ENCODE results near the gene ADCY10.

ADCY10 gene

DNA sequence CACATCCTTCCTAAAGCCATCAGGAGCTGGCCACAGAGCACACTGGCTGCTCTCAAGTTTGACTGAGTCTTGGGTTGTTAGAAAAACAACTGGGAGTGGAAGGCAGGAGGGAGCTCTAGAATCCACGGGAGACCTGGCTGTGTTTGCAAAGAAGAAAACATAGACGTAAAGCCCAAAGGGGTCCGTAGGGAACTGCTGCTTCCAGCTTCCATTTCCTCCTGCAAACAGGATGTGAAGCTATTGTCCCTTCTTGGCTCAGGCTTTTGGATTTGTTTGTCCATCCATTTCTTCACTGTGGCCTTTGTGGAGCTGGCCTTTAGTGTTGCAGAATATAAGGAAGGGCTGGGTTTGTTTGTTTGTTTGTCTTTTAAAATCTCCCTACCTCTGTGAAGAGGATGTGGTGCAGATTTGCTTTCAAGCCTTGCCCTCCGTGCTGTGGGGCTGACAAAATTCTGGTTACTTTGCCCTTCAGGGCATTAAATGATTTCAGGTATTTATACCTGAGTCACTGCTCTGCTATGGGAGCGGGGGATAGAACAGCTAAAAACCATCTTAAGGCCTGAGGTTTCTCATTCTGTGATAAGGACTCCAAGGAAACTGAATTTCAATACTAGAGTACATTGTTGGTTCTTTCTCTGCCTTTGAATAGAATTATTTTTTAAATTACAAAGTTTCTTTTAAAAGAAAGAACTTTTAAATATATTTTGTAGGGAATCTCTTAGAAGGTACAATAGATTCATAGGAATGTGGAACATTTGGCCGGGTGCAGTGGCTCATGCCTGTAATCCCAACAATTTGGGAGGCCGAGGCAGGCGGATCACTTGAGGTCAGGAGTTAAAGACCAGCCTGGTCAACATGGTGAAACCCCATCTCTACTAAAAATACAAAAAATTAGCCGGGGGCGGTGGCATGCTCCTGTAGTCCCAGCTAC lies 117.9 kb downstream of the ADCY10 start:
- no peak for DNase-seq (ENCODE audit: low read depth)
- no peak overlapping the region for H3K4me3 ChIP-seq (ENCODE audit: control insufficient read depth, low read depth, low read length)

DNA sequence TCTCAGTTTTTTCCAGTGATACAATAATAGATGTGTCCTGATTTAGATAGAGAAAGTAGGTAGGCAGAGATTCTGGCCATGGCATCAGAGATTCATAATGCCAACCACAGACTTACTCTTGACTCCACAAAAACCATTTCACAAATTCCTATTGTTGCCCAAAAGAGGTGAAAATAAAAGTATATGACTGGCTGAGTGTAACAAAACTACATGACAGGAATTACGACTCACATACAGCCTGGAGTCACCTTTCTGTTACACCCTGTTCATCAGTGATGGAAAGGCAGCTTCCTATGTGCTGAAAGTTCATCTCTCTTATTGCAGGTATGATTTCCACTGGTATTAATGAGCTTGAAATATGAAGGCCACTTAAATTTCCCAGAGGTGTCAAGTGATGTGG lies 119.9 kb downstream of the ADCY10 start:
- no peak overlapping the region for H3K4me3 ChIP-seq (ENCODE audit: control insufficient read depth, low read depth, low read length)
- DNase-seq (ENCODE audit: low read depth): no peak
- TF ChIP-seq, protein P1, sequence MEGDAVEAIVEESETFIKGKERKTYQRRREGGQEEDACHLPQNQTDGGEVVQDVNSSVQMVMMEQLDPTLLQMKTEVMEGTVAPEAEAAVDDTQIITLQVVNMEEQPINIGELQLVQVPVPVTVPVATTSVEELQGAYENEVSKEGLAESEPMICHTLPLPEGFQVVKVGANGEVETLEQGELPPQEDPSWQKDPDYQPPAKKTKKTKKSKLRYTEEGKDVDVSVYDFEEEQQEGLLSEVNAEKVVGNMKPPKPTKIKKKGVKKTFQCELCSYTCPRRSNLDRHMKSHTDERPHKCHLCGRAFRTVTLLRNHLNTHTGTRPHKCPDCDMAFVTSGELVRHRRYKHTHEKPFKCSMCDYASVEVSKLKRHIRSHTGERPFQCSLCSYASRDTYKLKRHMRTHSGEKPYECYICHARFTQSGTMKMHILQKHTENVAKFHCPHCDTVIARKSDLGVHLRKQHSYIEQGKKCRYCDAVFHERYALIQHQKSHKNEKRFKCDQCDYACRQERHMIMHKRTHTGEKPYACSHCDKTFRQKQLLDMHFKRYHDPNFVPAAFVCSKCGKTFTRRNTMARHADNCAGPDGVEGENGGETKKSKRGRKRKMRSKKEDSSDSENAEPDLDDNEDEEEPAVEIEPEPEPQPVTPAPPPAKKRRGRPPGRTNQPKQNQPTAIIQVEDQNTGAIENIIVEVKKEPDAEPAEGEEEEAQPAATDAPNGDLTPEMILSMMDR (IDR thresholded peaks at IDR 0.05; ENCODE audit: control insufficient read depth, insufficient read depth, low read depth, low read length, missing control alignments): no peak

More for the DNA sequence above, 117.9 kb downstream of the ADCY10 start:
- TF ChIP-seq, protein P1 (IDR thresholded peaks at IDR 0.05; ENCODE audit: control insufficient read depth, insufficient read depth, low read depth, low read length, missing control alignments): no peak

DNA sequence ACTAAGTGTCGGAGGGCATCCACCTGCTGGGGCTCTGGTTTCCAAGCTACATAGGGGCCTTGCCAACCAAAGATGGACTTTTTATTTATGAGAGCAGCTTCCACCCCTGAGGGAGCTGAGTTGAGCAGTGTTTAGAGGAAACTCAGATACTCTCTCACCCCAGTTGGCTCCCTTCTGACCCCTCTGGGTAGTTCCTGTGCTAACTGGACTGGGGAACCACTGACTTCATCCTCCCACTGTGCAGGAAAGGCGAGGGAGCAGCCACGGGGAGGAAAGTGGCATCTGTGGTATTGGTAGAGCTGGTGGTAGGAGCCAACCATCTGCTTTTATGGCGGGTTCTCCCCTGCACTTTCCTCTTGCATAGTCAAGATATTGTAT lies 121.8 kb downstream of the ADCY10 start:
- no peak for DNase-seq (ENCODE audit: low read depth)
- TF ChIP-seq, protein P1 (IDR thresholded peaks at IDR 0.05; ENCODE audit: control insufficient read depth, insufficient read depth, low read depth, low read length, missing control alignments): no peak
- no peak overlapping the region for H3K4me3 ChIP-seq (ENCODE audit: control insufficient read depth, low read depth, low read length)

DNA sequence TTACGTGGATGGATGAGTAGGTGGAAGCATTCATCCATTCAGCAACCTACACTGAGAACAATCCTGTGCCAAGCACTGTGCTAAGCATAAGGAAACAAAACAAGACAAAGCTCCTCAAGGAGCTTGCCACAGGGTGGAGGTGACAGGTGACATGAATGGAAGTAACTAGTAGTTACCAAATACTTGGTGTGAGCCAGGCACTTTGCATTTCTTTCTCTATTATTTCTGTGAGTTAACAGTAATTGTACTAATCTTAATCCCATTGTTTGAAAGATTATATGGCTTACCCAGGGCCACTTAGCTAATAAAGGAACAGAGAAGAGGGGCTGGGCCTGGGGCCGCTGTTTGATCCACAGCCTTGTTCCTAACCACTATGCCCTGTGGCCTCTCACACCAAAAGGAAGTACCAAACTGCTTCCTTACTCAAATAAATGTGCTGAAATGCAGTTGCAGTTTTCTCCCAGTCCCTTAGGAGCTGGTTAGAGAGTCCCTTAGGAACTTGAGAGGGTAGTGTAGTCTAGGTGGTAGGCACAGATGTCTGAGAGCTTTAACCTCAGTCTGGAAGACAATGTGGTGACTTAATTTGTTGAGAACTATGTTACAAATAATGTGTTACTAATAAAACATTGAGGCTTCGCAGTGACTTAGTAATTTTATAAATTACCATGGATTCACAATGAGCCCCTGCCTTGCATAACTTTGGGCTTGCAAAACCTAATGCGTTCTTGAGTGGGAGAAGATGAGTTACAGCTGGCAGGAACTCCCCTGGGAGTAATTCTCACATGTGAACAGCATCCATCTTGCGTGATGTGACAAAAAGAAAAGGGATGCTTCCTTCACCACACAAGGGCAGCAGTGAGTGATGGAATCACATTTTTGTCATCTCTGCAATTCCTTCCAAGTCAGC lies 122.4 kb downstream of the ADCY10 start:
- DNase-seq (ENCODE audit: low read depth): peak; percentile 100
- no peak overlapping the region for H3K4me3 ChIP-seq (ENCODE audit: control insufficient read depth, low read depth, low read length)
- TF ChIP-seq, protein P1 (IDR thresholded peaks at IDR 0.05; ENCODE audit: control insufficient read depth, insufficient read depth, low read depth, low read length, missing control alignments): peak; percentile 22

DNA sequence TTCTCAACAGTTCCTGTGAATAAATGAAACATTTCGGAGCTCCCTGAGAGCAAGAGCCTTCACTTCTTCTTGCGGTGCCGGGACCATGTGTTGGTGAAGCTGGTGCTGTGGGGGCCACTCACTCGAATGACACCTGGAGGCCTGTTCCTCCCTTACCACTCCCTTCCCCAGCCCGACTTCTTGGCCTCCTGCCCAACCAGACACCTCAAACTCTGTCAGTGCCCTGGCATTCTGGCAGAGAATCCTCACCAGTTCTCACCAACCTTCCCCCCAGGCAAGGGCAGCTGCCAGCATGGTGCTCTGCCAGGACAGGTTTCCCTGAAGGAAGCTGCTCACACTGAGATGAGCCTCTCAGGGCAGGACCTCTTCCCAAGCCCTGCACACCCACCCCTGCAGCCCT lies 123.8 kb downstream of the ADCY10 start:
- TF ChIP-seq, protein P1 (IDR thresholded peaks at IDR 0.05; ENCODE audit: control insufficient read depth, insufficient read depth, low read depth, low read length, missing control alignments): no peak
- H3K4me3 ChIP-seq (ENCODE audit: control insufficient read depth, low read depth, low read length): no peak overlapping the region
- DNase-seq (ENCODE audit: low read depth): no peak

DNA sequence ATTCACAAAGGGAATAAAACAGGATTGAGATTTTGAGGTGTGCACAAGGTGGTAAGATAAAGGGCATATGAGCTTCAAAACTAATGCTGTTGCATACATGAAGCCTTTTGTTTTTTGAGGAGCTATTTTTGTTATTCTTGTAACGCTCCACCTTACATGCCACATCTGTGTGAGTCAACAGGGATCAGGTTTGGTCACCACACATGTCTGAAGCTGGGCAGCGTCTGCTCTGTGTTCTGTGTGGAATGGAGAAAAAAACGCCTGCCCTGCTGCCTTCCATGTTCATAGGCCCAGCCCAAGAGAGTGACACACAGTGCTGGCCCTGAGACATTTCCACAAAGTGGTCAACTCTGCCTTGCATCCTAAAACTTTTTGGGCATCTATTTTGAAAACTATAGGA lies 124.4 kb downstream of the ADCY10 start:
- no peak overlapping the region for H3K4me3 ChIP-seq (ENCODE audit: control insufficient read depth, low read depth, low read length)
- no peak for DNase-seq (ENCODE audit: low read depth)
- TF ChIP-seq, protein P1 (IDR thresholded peaks at IDR 0.05; ENCODE audit: control insufficient read depth, insufficient read depth, low read depth, low read length, missing control alignments): no peak

Measured in AG09309 (cell line).